ENCODE measurements around the gene XIRP2.

Gene XIRP2

DNA sequence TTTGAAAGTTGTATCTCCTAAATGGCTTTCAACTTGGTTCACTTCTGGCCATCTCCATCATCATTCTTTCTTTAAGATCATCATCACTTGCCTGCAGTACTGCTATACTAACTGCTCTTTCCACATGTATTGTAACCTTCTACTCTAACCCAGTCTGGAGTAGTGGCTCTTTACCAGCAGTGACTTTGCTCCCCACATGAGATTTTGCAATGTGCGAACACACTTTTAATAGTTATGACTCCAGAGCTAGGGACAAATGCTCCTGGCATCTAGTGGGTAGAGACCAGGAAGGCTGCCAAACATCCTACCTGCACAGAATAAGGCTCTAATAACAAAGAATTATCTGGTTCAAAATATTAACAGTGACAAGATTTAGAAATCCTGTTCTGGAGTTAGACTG, 243.8 kb downstream of the XIRP2 start:
- Histone ChIP-seq H3K4me1 (ENCODE audit: control insufficient read depth, insufficient read depth, low read length) (no peaks in the 10 kb centered on the region), H3K36me3 (ENCODE audit: control insufficient read depth, insufficient read depth, low read length) (no peaks in the 10 kb centered on the region), H3K9ac (ENCODE audit: low read length) (no peak overlapping the region), H3K4me3 (ENCODE audit: low read length) (no peak overlapping the region), H3K27ac (ENCODE audit: low read depth, low read length) (no peak overlapping the region), H3K27me3 (ENCODE audit: control insufficient read depth, insufficient read depth, low read length) (no peaks in the 10 kb centered on the region)

GRCh38 chr2:167132906-167133555, 244.8 kb downstream of the XIRP2 start:
- H3K9ac ChIP-seq (ENCODE audit: low read length) = no peak overlapping the region
- H3K27me3 ChIP-seq (ENCODE audit: control insufficient read depth, insufficient read depth, low read length) = no peaks in the 10 kb centered on the region
- no peaks in the 10 kb centered on the region for H3K4me1 ChIP-seq (ENCODE audit: control insufficient read depth, insufficient read depth, low read length)
- no peaks in the 10 kb centered on the region for H3K36me3 ChIP-seq (ENCODE audit: control insufficient read depth, insufficient read depth, low read length)
- H3K4me3 ChIP-seq (ENCODE audit: low read length) = no peak overlapping the region
- no peak overlapping the region for H3K27ac ChIP-seq (ENCODE audit: low read depth, low read length)

GRCh38 chr2:167133614-167134013, 245.3 kb downstream of the XIRP2 start:
- no peak overlapping the region for H3K9ac ChIP-seq (ENCODE audit: low read length)
- H3K4me1 ChIP-seq (ENCODE audit: control insufficient read depth, insufficient read depth, low read length) = no peaks in the 10 kb centered on the region
- no peaks in the 10 kb centered on the region for H3K27me3 ChIP-seq (ENCODE audit: control insufficient read depth, insufficient read depth, low read length)
- H3K27ac ChIP-seq (ENCODE audit: low read depth, low read length) = no peak overlapping the region
- H3K36me3 ChIP-seq (ENCODE audit: control insufficient read depth, insufficient read depth, low read length) = no peaks in the 10 kb centered on the region
- no peak overlapping the region for H3K4me3 ChIP-seq (ENCODE audit: low read length)

DNA sequence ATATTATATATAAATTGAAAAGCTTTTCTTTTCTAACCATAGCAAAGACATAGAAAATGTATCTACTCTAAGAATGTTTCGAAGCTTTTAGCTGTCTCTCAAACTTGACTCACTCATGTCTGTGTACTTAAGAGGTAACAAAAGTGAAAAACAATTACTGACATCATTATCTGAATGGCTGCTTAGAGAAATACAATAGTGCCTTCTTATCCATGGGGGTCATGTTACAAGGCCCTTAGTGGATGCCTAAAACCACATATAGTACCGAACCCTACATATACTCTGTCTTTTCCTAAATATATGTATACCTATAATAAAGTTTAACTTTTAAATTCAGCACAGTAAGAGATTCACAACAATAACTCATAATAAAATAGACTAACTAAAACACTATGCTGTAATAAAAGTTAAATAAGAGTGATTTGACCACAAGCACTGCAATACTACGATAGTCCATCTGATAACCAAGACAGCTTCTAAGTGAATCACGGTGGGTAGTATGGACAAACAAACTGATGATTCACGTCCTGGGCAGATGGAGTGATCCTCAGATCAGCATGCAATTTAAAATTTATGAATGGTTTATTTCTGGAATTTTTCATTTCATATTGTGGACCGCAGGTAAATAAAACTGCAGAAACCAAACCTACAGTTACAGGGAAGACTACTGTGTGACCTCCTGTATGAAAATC, 246.2 kb downstream of the XIRP2 start:
- Histone ChIP-seq H3K4me3 (ENCODE audit: low read length) (no peak overlapping the region), H3K27me3 (ENCODE audit: control insufficient read depth, insufficient read depth, low read length) (no peaks in the 10 kb centered on the region), H3K9ac (ENCODE audit: low read length) (no peak overlapping the region), H3K27ac (ENCODE audit: low read depth, low read length) (no peak overlapping the region), H3K36me3 (ENCODE audit: control insufficient read depth, insufficient read depth, low read length) (no peaks in the 10 kb centered on the region), H3K4me1 (ENCODE audit: control insufficient read depth, insufficient read depth, low read length) (no peaks in the 10 kb centered on the region)

DNA sequence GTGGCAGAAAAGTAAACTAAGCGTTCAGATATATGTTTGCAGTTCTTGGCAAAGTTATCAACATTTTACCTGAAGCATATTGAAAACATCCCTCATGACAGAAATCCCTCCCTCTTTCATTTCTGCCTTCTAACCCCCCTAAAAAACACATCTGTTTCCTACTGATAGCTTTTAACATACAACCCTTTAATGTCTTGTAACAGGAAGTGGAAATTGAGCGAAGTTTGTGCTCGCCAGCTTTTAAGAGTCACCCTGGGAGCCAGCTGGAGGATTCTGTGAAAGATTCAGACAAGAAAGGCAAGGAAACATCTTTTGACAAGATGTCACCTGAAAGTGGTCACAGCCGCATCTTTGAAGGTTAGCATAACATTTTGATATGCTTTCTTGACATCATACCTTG, 247.4 kb downstream of the XIRP2 start:
- Histone ChIP-seq H3K4me1 (ENCODE audit: control insufficient read depth, insufficient read depth, low read length) (no peaks in the 10 kb centered on the region), H3K4me3 (ENCODE audit: low read length) (no peak overlapping the region), H3K9ac (ENCODE audit: low read length) (no peak overlapping the region), H3K27ac (ENCODE audit: low read depth, low read length) (no peak overlapping the region), H3K27me3 (ENCODE audit: control insufficient read depth, insufficient read depth, low read length) (no peaks in the 10 kb centered on the region), H3K36me3 (ENCODE audit: control insufficient read depth, insufficient read depth, low read length) (no peaks in the 10 kb centered on the region)

DNA sequence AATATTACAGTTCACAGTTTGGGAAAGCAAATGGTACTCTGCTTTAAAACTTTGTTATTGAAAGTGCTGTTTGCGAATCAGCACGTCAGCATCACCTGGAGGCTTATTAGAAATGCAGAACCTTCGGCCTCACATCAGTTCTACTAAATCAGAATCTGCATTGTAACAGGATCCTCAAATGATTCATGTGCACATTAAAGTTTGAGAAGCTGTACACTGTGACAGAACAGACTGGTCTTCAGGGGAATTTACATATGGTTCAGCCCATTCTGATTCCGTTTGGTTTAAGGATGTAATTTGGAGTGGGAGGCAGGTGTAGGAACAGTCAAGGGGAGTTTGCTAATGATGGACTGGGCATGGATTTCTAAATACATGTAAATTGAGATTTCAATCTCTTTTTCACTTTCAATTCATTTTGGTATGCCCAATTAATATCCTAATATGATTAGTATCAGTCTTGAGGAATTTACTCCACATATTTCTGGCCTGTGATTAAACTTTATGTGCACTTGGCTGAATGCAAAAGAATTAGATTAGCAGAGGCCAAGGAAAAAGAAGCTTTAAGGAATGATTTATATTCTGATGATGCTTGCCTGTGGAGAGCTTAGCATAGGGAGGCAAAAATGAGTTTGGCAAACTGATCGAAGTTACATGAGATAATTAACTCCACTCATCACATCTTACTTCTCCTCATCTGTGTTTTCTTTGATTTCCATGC, 248.8 kb downstream of the XIRP2 start:
- Histone ChIP-seq H3K36me3 (ENCODE audit: control insufficient read depth, insufficient read depth, low read length) (no peaks in the 10 kb centered on the region), H3K9ac (ENCODE audit: low read length) (no peak overlapping the region), H3K4me3 (ENCODE audit: low read length) (no peak overlapping the region), H3K4me1 (ENCODE audit: control insufficient read depth, insufficient read depth, low read length) (no peaks in the 10 kb centered on the region), H3K27me3 (ENCODE audit: control insufficient read depth, insufficient read depth, low read length) (no peaks in the 10 kb centered on the region), H3K27ac (ENCODE audit: low read depth, low read length) (no peak overlapping the region)

DNA sequence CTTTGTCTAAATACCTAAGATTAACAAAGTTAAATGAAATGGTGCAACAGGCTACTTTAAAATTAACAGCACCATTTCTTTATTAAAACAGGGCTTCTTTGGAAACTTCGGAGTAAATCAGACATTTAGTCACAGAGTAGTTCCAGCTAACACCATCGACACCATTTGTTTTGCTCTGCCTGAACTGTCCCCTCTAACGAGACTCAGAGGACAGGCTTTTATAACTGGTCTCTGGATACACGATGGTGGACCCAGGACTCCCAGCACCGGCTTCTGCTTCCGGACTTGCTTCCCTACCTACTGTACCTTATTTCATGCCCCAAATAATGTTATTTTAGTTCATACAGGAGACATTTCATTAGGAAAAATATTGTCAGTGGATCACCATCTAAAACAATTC, 252.1 kb downstream of the XIRP2 start:
- H3K4me1 ChIP-seq (ENCODE audit: control insufficient read depth, insufficient read depth, low read length) = no peaks in the 10 kb centered on the region
- no peak overlapping the region for H3K9ac ChIP-seq (ENCODE audit: low read length)
- no peaks in the 10 kb centered on the region for H3K36me3 ChIP-seq (ENCODE audit: control insufficient read depth, insufficient read depth, low read length)
- no peaks in the 10 kb centered on the region for H3K27me3 ChIP-seq (ENCODE audit: control insufficient read depth, insufficient read depth, low read length)
- no peak overlapping the region for H3K4me3 ChIP-seq (ENCODE audit: low read length)
- no peak overlapping the region for H3K27ac ChIP-seq (ENCODE audit: low read depth, low read length)

DNA sequence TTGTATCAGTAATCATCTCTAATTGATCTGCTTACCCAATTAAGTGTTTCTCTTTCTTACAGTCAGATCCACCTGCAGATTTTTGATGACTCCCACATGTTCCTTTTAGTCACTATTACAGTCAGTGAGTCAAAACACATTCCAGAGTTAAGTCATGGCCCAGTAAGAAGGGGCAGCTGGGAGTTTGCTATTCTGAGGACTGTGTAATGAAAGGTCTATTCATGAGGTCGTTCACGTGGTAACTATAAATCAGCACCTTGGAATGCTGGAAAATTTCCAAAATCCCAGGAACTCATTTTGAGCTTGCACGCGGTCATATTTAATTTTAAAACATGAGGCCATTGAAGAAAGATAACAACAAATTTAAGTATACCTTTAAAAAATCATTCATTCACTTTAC, 252.5 kb downstream of the XIRP2 start:
- no peaks in the 10 kb centered on the region for H3K27me3 ChIP-seq (ENCODE audit: control insufficient read depth, insufficient read depth, low read length)
- H3K36me3 ChIP-seq (ENCODE audit: control insufficient read depth, insufficient read depth, low read length) = no peaks in the 10 kb centered on the region
- H3K27ac ChIP-seq (ENCODE audit: low read depth, low read length) = no peak overlapping the region
- no peak overlapping the region for H3K9ac ChIP-seq (ENCODE audit: low read length)
- no peak overlapping the region for H3K4me3 ChIP-seq (ENCODE audit: low read length)
- no peaks in the 10 kb centered on the region for H3K4me1 ChIP-seq (ENCODE audit: control insufficient read depth, insufficient read depth, low read length)

DNA sequence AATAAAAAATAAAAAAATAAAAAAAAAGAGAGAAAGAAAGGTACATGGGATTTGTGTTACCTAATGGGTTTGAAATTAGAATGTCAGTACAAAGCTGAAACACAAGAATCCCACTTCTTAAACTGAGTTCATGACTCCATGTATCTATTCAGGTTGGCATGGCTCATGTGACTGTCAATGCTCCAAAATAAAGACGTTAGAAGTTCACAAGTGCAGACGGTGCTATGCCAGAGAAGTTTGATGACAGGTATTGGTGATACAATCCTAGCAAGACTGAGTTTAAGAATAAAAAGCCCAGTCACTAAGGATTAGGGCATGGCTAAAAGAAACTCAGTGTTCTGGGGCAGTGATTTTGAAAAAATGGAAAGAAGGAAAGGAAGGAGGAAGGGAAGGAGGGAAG, 254.3 kb downstream of the XIRP2 start:
- no peak overlapping the region for H3K9ac ChIP-seq (ENCODE audit: low read length)
- H3K27ac ChIP-seq (ENCODE audit: low read depth, low read length) = no peak overlapping the region
- H3K27me3 ChIP-seq (ENCODE audit: control insufficient read depth, insufficient read depth, low read length) = no peaks in the 10 kb centered on the region
- H3K4me1 ChIP-seq (ENCODE audit: control insufficient read depth, insufficient read depth, low read length) = no peaks in the 10 kb centered on the region
- H3K4me3 ChIP-seq (ENCODE audit: low read length) = no peak overlapping the region
- no peaks in the 10 kb centered on the region for H3K36me3 ChIP-seq (ENCODE audit: control insufficient read depth, insufficient read depth, low read length)

- H3K27ac ChIP-seq (ENCODE audit: low read depth, low read length) = no peak overlapping the region
- H3K9ac ChIP-seq (ENCODE audit: low read length) = no peak overlapping the region
- no peaks in the 10 kb centered on the region for H3K27me3 ChIP-seq (ENCODE audit: control insufficient read depth, insufficient read depth, low read length)
- no peaks in the 10 kb centered on the region for H3K36me3 ChIP-seq (ENCODE audit: control insufficient read depth, insufficient read depth, low read length)
- no peaks in the 10 kb centered on the region for H3K4me1 ChIP-seq (ENCODE audit: control insufficient read depth, insufficient read depth, low read length)
- no peak overlapping the region for H3K4me3 ChIP-seq (ENCODE audit: low read length)
These were observed 256.1 kb downstream of the XIRP2 start for GRCh38 chr2:167144179-167144898.

- Histone ChIP-seq H3K4me3 (ENCODE audit: low read length) (no peak overlapping the region), H3K36me3 (ENCODE audit: control insufficient read depth, insufficient read depth, low read length) (no peaks in the 10 kb centered on the region), H3K27ac (ENCODE audit: low read depth, low read length) (no peak overlapping the region), H3K4me1 (ENCODE audit: control insufficient read depth, insufficient read depth, low read length) (no peaks in the 10 kb centered on the region), H3K9ac (ENCODE audit: low read length) (no peak overlapping the region), H3K27me3 (ENCODE audit: control insufficient read depth, insufficient read depth, low read length) (no peaks in the 10 kb centered on the region)
These were observed 259.1 kb downstream of the XIRP2 start for GRCh38 chr2:167147271-167147941.

GRCh38 chr2:167151894-167152293, 263.6 kb downstream of the XIRP2 start:
- no peaks in the 10 kb centered on the region for H3K4me1 ChIP-seq (ENCODE audit: control insufficient read depth, insufficient read depth, low read length)
- H3K36me3 ChIP-seq (ENCODE audit: control insufficient read depth, insufficient read depth, low read length) = no peaks in the 10 kb centered on the region
- no peaks in the 10 kb centered on the region for H3K27me3 ChIP-seq (ENCODE audit: control insufficient read depth, insufficient read depth, low read length)
- H3K27ac ChIP-seq (ENCODE audit: low read depth, low read length) = no peak overlapping the region
- H3K9ac ChIP-seq (ENCODE audit: low read length) = no peak overlapping the region
- no peak overlapping the region for H3K4me3 ChIP-seq (ENCODE audit: low read length)
